ENCODE results near the gene AACS.
"Not testable (repeated sequence)": the region's sequence is repeated elsewhere in the genome, so short reads cannot be mapped to it uniquely, and the experiment has no call there.

- TF ChIP-seq, protein P1, sequence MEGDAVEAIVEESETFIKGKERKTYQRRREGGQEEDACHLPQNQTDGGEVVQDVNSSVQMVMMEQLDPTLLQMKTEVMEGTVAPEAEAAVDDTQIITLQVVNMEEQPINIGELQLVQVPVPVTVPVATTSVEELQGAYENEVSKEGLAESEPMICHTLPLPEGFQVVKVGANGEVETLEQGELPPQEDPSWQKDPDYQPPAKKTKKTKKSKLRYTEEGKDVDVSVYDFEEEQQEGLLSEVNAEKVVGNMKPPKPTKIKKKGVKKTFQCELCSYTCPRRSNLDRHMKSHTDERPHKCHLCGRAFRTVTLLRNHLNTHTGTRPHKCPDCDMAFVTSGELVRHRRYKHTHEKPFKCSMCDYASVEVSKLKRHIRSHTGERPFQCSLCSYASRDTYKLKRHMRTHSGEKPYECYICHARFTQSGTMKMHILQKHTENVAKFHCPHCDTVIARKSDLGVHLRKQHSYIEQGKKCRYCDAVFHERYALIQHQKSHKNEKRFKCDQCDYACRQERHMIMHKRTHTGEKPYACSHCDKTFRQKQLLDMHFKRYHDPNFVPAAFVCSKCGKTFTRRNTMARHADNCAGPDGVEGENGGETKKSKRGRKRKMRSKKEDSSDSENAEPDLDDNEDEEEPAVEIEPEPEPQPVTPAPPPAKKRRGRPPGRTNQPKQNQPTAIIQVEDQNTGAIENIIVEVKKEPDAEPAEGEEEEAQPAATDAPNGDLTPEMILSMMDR (IDR thresholded peaks at IDR 0.05): not testable (repeated sequence)
- TF ChIP-seq POLR2A (IDR thresholded peaks at IDR 0.05): not testable (repeated sequence)
Measured at GRCh38 chr12:125074294-125074693, 9.1 kb downstream of the AACS start.

All from right lobe of liver (tissue), 4 donors.